Measurements from ENCODE around the gene LARP1. TPM values are rescaled to one million over a fixed set of nuclear protein-coding genes. Genes with fewer than 3 reads are reported as not detected.

The LARP1 gene
- total and polyA plus RNA-seq, 10 of the 15 experiments (the other 5 are each of a cell fraction or from before 2014, with no cell fraction given): 22.6 to 227 (median 60.8) TPM

- FAIRE-seq (no peak), DNase-seq (ENCODE audit: low read depth, low spot score) (no peak), ATAC-seq (no peak)
- TF ChIP-seq NFIC (IDR thresholded peaks at IDR 0.05; ENCODE audit: low read depth, low read length) (no peak), SKIL (IDR thresholded peaks at IDR 0.05; ENCODE audit: low read depth, poor library complexity, severe bottlenecking) (no peak), ZNF592 (IDR thresholded peaks at IDR 0.05) (no peak)
- TF ChIP-seq, protein P1, sequence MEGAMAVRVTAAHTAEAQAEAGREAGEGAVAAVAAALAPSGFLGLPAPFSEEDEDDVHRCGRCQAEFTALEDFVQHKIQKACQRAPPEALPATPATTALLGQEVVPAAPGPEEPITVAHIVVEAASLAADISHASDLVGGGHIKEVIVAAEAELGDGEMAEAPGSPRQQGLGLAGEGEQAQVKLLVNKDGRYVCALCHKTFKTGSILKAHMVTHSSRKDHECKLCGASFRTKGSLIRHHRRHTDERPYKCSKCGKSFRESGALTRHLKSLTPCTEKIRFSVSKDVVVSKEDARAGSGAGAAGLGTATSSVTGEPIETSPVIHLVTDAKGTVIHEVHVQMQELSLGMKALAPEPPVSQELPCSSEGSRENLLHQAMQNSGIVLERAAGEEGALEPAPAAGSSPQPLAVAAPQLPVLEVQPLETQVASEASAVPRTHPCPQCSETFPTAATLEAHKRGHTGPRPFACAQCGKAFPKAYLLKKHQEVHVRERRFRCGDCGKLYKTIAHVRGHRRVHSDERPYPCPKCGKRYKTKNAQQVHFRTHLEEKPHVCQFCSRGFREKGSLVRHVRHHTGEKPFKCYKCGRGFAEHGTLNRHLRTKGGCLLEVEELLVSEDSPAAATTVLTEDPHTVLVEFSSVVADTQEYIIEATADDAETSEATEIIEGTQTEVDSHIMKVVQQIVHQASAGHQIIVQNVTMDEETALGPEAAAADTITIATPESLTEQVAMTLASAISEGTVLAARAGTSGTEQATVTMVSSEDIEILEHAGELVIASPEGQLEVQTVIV (IDR thresholded peaks at IDR 0.05; ENCODE audit: borderline replicate concordance, partially characterized antibody): no peak
- TF ChIP-seq, protein P2, sequence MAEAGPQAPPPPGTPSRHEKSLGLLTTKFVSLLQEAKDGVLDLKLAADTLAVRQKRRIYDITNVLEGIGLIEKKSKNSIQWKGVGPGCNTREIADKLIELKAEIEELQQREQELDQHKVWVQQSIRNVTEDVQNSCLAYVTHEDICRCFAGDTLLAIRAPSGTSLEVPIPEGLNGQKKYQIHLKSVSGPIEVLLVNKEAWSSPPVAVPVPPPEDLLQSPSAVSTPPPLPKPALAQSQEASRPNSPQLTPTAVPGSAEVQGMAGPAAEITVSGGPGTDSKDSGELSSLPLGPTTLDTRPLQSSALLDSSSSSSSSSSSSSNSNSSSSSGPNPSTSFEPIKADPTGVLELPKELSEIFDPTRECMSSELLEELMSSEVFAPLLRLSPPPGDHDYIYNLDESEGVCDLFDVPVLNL (IDR thresholded peaks at IDR 0.05; ENCODE audit: low read depth, low read length): no peak
- TF ChIP-seq, protein P3, sequence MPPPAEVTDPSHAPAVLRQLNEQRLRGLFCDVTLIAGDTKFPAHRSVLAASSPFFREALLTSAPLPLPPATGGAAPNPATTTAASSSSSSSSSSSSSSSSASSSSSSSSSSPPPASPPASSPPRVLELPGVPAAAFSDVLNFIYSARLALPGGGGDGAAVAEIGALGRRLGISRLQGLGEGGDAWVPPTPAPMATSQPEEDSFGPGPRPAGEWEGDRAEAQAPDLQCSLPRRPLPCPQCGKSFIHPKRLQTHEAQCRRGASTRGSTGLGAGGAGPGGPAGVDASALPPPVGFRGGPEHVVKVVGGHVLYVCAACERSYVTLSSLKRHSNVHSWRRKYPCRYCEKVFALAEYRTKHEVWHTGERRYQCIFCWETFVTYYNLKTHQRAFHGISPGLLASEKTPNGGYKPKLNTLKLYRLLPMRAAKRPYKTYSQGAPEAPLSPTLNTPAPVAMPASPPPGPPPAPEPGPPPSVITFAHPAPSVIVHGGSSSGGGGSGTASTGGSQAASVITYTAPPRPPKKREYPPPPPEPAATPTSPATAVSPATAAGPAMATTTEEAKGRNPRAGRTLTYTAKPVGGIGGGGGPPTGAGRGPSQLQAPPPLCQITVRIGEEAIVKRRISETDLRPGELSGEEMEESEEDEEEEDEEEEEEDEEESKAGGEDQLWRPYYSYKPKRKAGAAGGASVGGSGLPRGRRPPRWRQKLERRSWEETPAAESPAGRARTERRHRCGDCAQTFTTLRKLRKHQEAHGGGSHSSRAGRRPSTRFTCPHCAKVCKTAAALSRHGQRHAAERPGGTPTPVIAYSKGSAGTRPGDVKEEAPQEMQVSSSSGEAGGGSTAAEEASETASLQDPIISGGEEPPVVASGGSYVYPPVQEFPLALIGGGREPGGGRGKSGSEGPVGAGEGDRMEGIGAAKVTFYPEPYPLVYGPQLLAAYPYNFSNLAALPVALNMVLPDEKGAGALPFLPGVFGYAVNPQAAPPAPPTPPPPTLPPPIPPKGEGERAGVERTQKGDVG (CRISPR knock-in tag; IDR thresholded peaks at IDR 0.05): no peak
- in situ Hi-C loops (cut with MboI): no loop called here
- Histone ChIP-seq H3K4me1 (ENCODE audit: control insufficient read depth, insufficient read depth, low read length) (no peaks in the 10 kb centered on the region), H3K4me3 (no peak overlapping the region), H3K9ac (ENCODE audit: control insufficient read depth, insufficient read depth, low read length) (no peak overlapping the region), H4K20me1 (ENCODE audit: control insufficient read depth, insufficient read depth) (no peaks in the 10 kb centered on the region), H3K27ac (ENCODE audit: control insufficient read depth, insufficient read depth) (no peak overlapping the region), H3K27me3 (replicated peaks in 1 of 2; ENCODE audit: control insufficient read depth in 2 of 2, insufficient read depth in 2 of 2, low read length in 1 of 2) (no peaks in the 10 kb centered on the region), H2AFZ (ENCODE audit: control insufficient read depth, low read depth, low read length) (no peak overlapping the region), H3K79me2 (ENCODE audit: control insufficient read depth, insufficient read depth, low read length) (no peaks in the 10 kb centered on the region), H3K4me2 (ENCODE audit: control insufficient read depth, insufficient read depth) (no peak overlapping the region), H3K36me3 (ENCODE audit: control insufficient read depth in 2 of 2, insufficient read depth in 2 of 2, low read length in 1 of 2) (no peaks in the 10 kb centered on the region), H3K9me3 (replicated peaks; ENCODE audit: control insufficient read depth, insufficient read depth, low read length) (no peaks in the 10 kb centered on the region)
- SMC1A ChIA-PET (ENCODE audit: uncharacterized antibody, unreplicated experiment): no interaction called here
- BruUV-seq (replicated peaks): no TSS peak
- intact Hi-C loops (cut with micrococcal nuclease; ENCODE audit: unreplicated experiment): no loop called here
- POLR2A ChIA-PET: interaction anchor here (0.6 kb wide), 1 partner anchor 744 kb away, joined by 10 read pairs; no protein-coding TSS in a partner anchor
- WGBS (ENCODE audit: insufficient coverage, insufficient replicate concordance, low lambda C conversion rate, missing lambda C conversion rate): 77% methylated on average over 5 of the region's 5 CpGs
- RAD21 ChIA-PET (ENCODE audit: unreplicated experiment): no interaction called here
- CTCF ChIA-PET: no interaction called here
Measured at GRCh38 chr5:154740957-154741356, 14.2 kb upstream of the LARP1 start.

All from GM12878 (cell line).